Esophagus squamous epithelium (tissue), 5 donors: ENCODE data around the gene KCTD3. TPM values are rescaled to one million over a fixed set of nuclear protein-coding genes. Genes with fewer than 3 reads are reported as not detected.

Experiments
- DNase-seq: peaks from one replicate; lab custom pipeline; 2025; lab: John Stamatoyannopoulos, UW
- H3K27ac ChIP-seq, 4 donors: fragments of 200-600 bp; sonication (generic); one replicate each; pipeline ENCODE4 v1.5.1; 2016 to 2019; ENCODE audit warnings: mild to moderate bottlenecking in 1 of 4
- H3K27me3 ChIP-seq, 4 donors: fragments of 200-600 bp; sonication (generic); 1 replicate in 3 of 4; 2 replicates in 1 of 4; pipeline versions ENCODE4 v1.5.1 to v1.6.0; 2017 to 2021; ENCODE audit warnings: antibody characterized with exemption in 1 of 4
- H3K36me3 ChIP-seq, 3 donors: fragments of 200-600 bp; sonication (generic); one replicate each; pipeline ENCODE4 v1.5.1; 2016 to 2019
- H3K4me1 ChIP-seq, 3 donors: fragments of 200-600 bp; sonication (generic); one replicate each; pipeline ENCODE4 v1.5.1; 2017 to 2019
- H3K4me3 ChIP-seq, 4 donors: fragments of 200-600 bp; sonication (generic); 1 replicate in 3 of 4; 2 replicates in 1 of 4; pipeline ENCODE4 v1.5.1; 2016 to 2019; ENCODE audit warnings: mild to moderate bottlenecking in 2 of 4, moderate library complexity in 1 of 4
- H3K9me3 ChIP-seq, 3 donors: fragments of 200-600 bp; sonication (generic); one replicate each; pipeline ENCODE4 v1.5.1; 2016 to 2019
- POLR2A ChIP-seq, 4 donors: fragments of 450-650 bp; IDR thresholded peaks; one replicate each; pipeline ENCODE4 v1.6.1; 2017; ENCODE audit warnings: antibody characterized with exemption in 4 of 4, mild to moderate bottlenecking in 4 of 4, moderate library complexity in 3 of 4
- WGBS, 2 donors: methylation state at CpG; one replicate each; pipeline ENCODE4 v1.1.5; 2018; 5-methylcytosine and 5-hydroxymethylcytosine counted together
- intact Hi-C: fragments of 100-400 bp; cut with DNase I; formaldehyde crosslinking; loops from one replicate; pipeline ENCODE4 v1.15.0; 2022
- total RNA-seq, 4 donors: library from RNA; depleted of rRNA; stranded (reverse); fragments of >200 nt; gene quantifications; one replicate each; pipeline ENCODE4 v1.1.0, GENCODE V29; 2016
- TF ChIP-seq, protein P1 (sequence below), 6 experiments: fragments of 450-650 bp in 4 of 6; fragments of 200-600 bp in 2 of 6; sonication (generic) in 2 of 6; IDR thresholded peaks; one replicate each; pipeline ENCODE4 v1.5.1; 2016 to 2019; ENCODE audit warnings: antibody characterized with exemption in 6 of 6, mild to moderate bottlenecking in 4 of 6, moderate library complexity in 4 of 6
- donor health status: DM: yes; HTN: yes; CAD: no.

The KCTD3 gene
- total RNA-seq, 4 donors from 2014 or later = 43.4 to 76.1 (median 44.9) TPM

DNA sequence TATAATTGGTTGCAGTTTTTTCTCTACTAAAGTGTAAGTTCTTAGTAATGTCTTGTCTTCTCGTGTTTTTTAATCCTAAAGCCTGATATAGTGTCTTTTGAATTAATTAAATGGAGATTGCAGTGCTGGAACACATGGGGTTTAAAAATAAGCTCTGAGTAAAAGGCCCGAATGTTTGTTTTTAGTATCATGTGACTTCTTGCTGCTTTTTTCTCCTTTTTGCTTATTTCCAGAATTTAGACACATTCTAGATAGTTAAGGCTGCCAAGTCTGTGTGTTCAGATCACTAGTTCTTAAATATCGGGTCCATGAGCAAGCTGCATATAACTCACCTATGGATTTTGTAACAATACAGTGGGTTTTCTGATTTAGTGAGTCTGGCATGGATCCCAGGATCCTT, 27.5 kb downstream of the KCTD3 start:
- WGBS, 2 donors = 47 to 53% methylated on average over 3 of the region's 3 CpGs
- Histone ChIP-seq H3K4me3 (no peak overlapping the region), H3K9me3 (no peaks in the 10 kb centered on the region), H3K4me1 (peaks cover 0 to 69% (median 10%) of the 10 kb centered on the region in 3 donors), H3K27ac (peak overlapping the region in 3 of 4 donors; percentile 50 to 71 (median 68)), H3K27me3 (no peaks in the 10 kb centered on the region), H3K36me3 (peaks cover 0 to 50% (median 0%) of the 10 kb centered on the region in 3 donors)
- TF ChIP-seq POLR2A (IDR thresholded peaks at IDR 0.05) = no peak
- TF ChIP-seq, protein P1, sequence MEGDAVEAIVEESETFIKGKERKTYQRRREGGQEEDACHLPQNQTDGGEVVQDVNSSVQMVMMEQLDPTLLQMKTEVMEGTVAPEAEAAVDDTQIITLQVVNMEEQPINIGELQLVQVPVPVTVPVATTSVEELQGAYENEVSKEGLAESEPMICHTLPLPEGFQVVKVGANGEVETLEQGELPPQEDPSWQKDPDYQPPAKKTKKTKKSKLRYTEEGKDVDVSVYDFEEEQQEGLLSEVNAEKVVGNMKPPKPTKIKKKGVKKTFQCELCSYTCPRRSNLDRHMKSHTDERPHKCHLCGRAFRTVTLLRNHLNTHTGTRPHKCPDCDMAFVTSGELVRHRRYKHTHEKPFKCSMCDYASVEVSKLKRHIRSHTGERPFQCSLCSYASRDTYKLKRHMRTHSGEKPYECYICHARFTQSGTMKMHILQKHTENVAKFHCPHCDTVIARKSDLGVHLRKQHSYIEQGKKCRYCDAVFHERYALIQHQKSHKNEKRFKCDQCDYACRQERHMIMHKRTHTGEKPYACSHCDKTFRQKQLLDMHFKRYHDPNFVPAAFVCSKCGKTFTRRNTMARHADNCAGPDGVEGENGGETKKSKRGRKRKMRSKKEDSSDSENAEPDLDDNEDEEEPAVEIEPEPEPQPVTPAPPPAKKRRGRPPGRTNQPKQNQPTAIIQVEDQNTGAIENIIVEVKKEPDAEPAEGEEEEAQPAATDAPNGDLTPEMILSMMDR (IDR thresholded peaks at IDR 0.05) = no peak
- intact Hi-C loops = no loop called here
- no peak for DNase-seq

DNA sequence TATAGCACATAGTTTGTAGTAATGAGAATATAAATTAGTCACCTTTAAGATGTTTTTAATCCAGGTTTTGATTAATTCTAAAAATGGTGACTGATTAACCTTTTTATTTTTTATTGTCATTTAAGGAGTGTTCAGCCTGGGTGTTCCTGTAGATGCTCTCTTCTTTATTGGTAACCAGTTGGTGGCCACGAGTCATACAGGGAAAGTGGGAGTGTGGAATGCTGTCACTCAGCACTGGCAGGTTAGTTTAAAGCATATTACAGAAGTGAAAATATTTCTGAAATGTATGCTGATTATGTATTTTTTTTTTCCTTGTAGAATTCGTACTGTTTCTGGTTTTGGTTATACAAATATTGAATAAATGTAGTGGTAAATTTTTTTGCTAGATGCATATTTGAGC, 28.1 kb downstream of the KCTD3 start:
- intact Hi-C loops = no loop called here
- DNase-seq = no peak
- WGBS, 2 donors = 53 to 59% methylated on average over 2 of the region's 2 CpGs
- TF ChIP-seq POLR2A (IDR thresholded peaks at IDR 0.05) = no peak
- Histone ChIP-seq H3K36me3 (peaks cover 0 to 50% (median 0%) of the 10 kb centered on the region in 3 donors), H3K4me1 (peaks cover 0 to 69% (median 10%) of the 10 kb centered on the region in 3 donors), H3K9me3 (no peaks in the 10 kb centered on the region), H3K27me3 (no peaks in the 10 kb centered on the region), H3K27ac (peak overlapping the region in 3 of 4 donors; percentile 50 to 71 (median 68)), H3K4me3 (no peak overlapping the region)

DNA sequence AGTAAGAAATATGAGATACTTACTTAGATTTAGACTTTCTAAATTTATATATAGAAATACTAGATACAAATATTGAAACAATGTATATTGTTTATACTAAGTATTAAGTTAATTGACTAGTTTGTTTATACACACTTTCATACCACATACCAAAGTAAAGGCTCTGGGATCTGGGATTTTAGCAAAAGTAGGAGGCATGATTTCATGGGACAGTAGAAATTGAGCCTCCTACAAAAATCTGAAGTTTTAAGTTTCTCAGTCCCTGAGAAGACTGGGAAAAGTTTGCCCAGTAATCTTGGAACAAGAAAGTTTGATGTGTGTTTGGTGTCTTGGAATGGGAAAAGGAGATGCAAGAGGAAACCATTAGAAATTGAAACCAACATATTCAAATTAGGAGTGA, 30.9 kb downstream of the KCTD3 start:
- intact Hi-C loops = no loop called here
- Histone ChIP-seq H3K4me1 (peaks cover 0 to 57% (median 10%) of the 10 kb centered on the region in 3 donors), H3K27ac (no peak overlapping the region), H3K27me3 (no peaks in the 10 kb centered on the region), H3K4me3 (no peak overlapping the region), H3K36me3 (peaks cover 0 to 60% (median 5%) of the 10 kb centered on the region in 3 donors), H3K9me3 (no peaks in the 10 kb centered on the region)
- DNase-seq = no peak
- TF ChIP-seq, protein P1 (IDR thresholded peaks at IDR 0.05) = no peak
- TF ChIP-seq POLR2A (IDR thresholded peaks at IDR 0.05) = no peak

DNA sequence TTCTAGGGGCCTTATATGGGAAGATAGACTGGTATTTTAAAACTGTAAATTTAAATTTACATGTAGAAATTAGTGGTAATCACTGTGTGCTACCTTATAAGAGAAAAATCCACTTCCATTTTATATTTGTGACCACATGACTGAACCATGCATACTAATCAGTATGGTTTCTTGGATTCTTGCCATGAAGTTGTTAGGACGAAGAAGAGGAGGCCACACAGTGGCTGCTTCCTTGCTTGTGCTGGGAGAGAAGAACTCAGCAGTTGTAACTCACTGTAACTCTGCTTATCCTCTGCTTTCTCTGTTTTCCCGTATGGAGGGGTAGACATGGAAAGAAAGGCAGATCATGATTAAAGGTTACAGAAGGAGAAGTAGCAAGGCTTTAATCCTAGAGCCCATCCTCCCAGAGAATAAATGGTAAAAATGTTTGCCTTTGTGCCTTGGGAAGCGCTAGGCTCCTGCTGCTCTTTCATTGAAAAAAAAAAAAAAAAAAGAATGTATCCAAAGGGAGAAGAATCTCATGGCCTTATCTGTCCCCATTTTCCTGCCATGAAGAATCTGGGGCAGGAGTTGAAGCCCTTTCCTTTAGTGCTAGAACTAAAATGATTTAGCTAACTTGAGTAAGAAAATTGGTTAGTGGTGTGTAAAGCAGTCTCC, 32.4 kb downstream of the KCTD3 start:
- Histone ChIP-seq H3K27ac (peak overlapping the region in 2 of 4 donors; percentile 37 to 43), H3K4me3 (no peak overlapping the region), H3K9me3 (no peaks in the 10 kb centered on the region), H3K36me3 (peaks cover 0 to 76% (median 5%) of the 10 kb centered on the region in 3 donors), H3K27me3 (no peaks in the 10 kb centered on the region), H3K4me1 (peaks cover 0 to 48% (median 5%) of the 10 kb centered on the region in 3 donors)
- 61 to 70% methylated on average over 3 of the region's 3 CpGs for WGBS, 2 donors
- TF ChIP-seq, protein P1 (IDR thresholded peaks at IDR 0.05) = no peak
- TF ChIP-seq POLR2A (IDR thresholded peaks at IDR 0.05) = no peak
- no peak for DNase-seq
- intact Hi-C loops = no loop called here

DNA sequence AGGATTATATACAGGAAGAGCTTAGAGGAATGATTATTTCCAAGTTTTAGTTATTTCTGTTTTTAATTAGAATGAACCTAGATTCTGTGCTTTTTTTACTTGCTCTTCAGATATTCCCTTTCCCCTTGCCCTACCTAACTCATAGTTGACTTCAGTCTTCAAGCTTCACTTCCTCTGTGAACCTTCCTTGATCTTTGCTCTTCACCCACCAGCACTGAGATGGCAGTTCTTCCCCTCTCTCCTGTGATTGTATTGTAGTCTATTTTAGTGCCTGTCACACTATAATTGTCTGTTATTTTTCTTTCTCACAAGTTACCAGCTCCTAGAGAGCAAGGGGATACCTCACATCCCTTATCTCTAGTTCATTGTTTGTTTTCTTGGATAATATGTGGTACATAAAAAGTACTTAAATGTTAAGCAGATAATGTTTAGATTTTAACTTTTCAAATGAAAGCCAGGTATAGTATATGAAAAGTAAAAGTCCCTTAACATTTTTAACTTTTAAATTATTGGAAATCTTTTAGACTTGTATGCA, 33.2 kb downstream of the KCTD3 start:
- no peaks in the 10 kb centered on the region for H3K9me3 ChIP-seq
- DNase-seq = no peak
- H3K4me3 ChIP-seq = no peak overlapping the region
- peak overlapping the region in 2 of 4 donors; percentile 37 to 43 for H3K27ac ChIP-seq
- TF ChIP-seq POLR2A (IDR thresholded peaks at IDR 0.05) = no peak
- TF ChIP-seq, protein P1 (IDR thresholded peaks at IDR 0.05) = no peak
- no peaks in the 10 kb centered on the region for H3K27me3 ChIP-seq
- intact Hi-C loops = no loop called here
- H3K36me3 ChIP-seq = peaks cover 0 to 79% (median 5%) of the 10 kb centered on the region in 3 donors
- H3K4me1 ChIP-seq = peaks cover 0 to 49% (median 0%) of the 10 kb centered on the region in 3 donors
